ENCODE measurements around the gene KRT25.

GRCh38 chr17:40699371-40699770 is 55.8 kb downstream of the KRT25 start:
- no peak for TF ChIP-seq EZH2phosphoT487 (IDR thresholded peaks at IDR 0.05; ENCODE audit: low read depth)
- no peak for TF ChIP-seq CTCF (IDR thresholded peaks at IDR 0.05; ENCODE audit: low read depth, low read length)

Data from OCI-LY3 (cell line).